Endothelial cell of umbilical vein (primary cell): ENCODE measurements around the gene NSA2. TPM values are rescaled to one million over a fixed set of nuclear protein-coding genes. Genes with fewer than 3 reads are reported as not detected.
A peak's percentile ranks its signal among the peaks of the same experiment; 100 is the strongest.

ENCODE experiments used
- BruUV-seq: library from RNA; stranded (reverse); fragments of 400-500 nt; replicated peaks from 2 replicates; lab custom pipeline; 2021; lab: Mats Ljungman, UMichigan
- CTCF ChIA-PET: fragments of 300-600, 350-600 bp; sonication (Branson Sonifier 250); formaldehyde crosslinking; loops from one replicate; lab custom pipeline; 2021; ENCODE audit warnings: antibody characterized with exemption, inconsistent platforms; lab: Charles Lee
- POLR2A ChIA-PET: fragments of 300-600, 350-600 bp; sonication (Branson Sonifier 250); formaldehyde crosslinking; loops from one replicate; lab custom pipeline; 2021; ENCODE audit warnings: antibody characterized with exemption, inconsistent platforms; lab: Charles Lee
- DNase-seq: peaks from one replicate; pipeline ENCODE4 v3.0.0-alpha.2; 2011; ENCODE audit warnings: low read depth, low spot score
- FAIRE-seq: peaks from 2 replicates; lab custom pipeline; 2011; peaks lifted over from hg19 to GRCh38; lab: Jason Lieb, UNC
- H2AFZ ChIP-seq: 2 replicates; pipeline ENCODE4 v1.6.0; 2012; ENCODE audit warnings: low read depth, low read length, control low read depth, inconsistent platforms
- H3K27ac ChIP-seq: 2 replicates; pipeline ENCODE4 v1.5.1; 2011; ENCODE audit warnings: low read depth, mild to moderate bottlenecking, control low read depth, low read length, moderate library complexity; ENCODE audit not compliant: insufficient read depth
- H3K27me3 ChIP-seq, 2 experiments: 2 replicates each; pipeline versions ENCODE4 v1.6.0 to v1.6.1; 2011; ENCODE audit warnings: low read length in 2 of 2, mixed read lengths in 1 of 2; ENCODE audit not compliant: control insufficient read depth in 2 of 2, insufficient read depth in 2 of 2
- H3K36me3 ChIP-seq, 2 experiments: 2 replicates in 1 of 2; 3 replicates in 1 of 2; pipeline ENCODE4 v1.5.1; 2011; ENCODE audit warnings: low read length in 2 of 2, mild to moderate bottlenecking in 1 of 2, moderate library complexity in 1 of 2; ENCODE audit not compliant: control insufficient read depth in 2 of 2, insufficient read depth in 2 of 2; ENCODE audit errors: extremely low read depth in 1 of 2
- H3K4me1 ChIP-seq: 3 replicates; pipeline ENCODE4 v1.5.1; 2011; ENCODE audit warnings: mild to moderate bottlenecking, low read length; ENCODE audit not compliant: control insufficient read depth, insufficient read depth; ENCODE audit errors: extremely low read depth
- H3K4me2 ChIP-seq: 2 replicates; pipeline ENCODE4 v1.6.1; 2011; ENCODE audit warnings: low read length, control low read depth, mixed read lengths; ENCODE audit not compliant: insufficient read depth
- H3K4me3 ChIP-seq, 3 experiments: fragments of 200-600 bp in 1 of 3; sonication (generic), shearing (Covaris generic) in 1 of 3; replicated peaks in 1 of 3; 2 replicates each; pipeline ENCODE4 v1.5.1; 2011 to 2016; ENCODE audit warnings: control low read depth in 3 of 3, low read length in 3 of 3, mild to moderate bottlenecking in 2 of 3, inconsistent platforms in 1 of 3, low read depth in 1 of 3, moderate library complexity in 1 of 3; ENCODE audit not compliant: insufficient read depth in 1 of 3
- H3K79me2 ChIP-seq: 2 replicates; pipeline ENCODE4 v1.6.0; 2012; ENCODE audit warnings: low read length, inconsistent platforms; ENCODE audit not compliant: control insufficient read depth, insufficient read depth
- H3K9ac ChIP-seq: replicated peaks from 2 replicates; pipeline ENCODE3; 2011; ENCODE audit warnings: low read length, control low read depth; ENCODE audit not compliant: insufficient read depth; ENCODE audit errors: extremely low read depth
- H3K9me1 ChIP-seq: replicated peaks from 3 replicates; pipeline ENCODE4 v1.6.0; 2011; ENCODE audit warnings: mild to moderate bottlenecking, low read length; ENCODE audit not compliant: control insufficient read depth, insufficient read depth; ENCODE audit errors: extremely low read depth
- H3K9me3 ChIP-seq: replicated peaks from 2 replicates; pipeline ENCODE4 v1.5.1; 2012; ENCODE audit warnings: low read length, inconsistent platforms; ENCODE audit not compliant: control insufficient read depth, insufficient read depth
- H4K20me1 ChIP-seq: replicated peaks from 2 replicates; pipeline ENCODE3; 2011; ENCODE audit warnings: mild to moderate bottlenecking, low read length; ENCODE audit not compliant: control insufficient read depth, insufficient read depth; ENCODE audit errors: extremely low read depth
- EZH2 ChIP-seq: IDR thresholded peaks from 2 replicates; pipeline ENCODE4 v1.6.1; 2012; ENCODE audit warnings: borderline replicate concordance, low read depth, mild to moderate bottlenecking, moderate library complexity, low read length, inconsistent platforms; ENCODE audit not compliant: severe bottlenecking
- FOS ChIP-seq: IDR thresholded peaks from 2 replicates; pipeline ENCODE4 v1.6.1; 2011; ENCODE audit warnings: mild to moderate bottlenecking, low read length, moderate library complexity, borderline replicate concordance; ENCODE audit not compliant: insufficient read depth
- POLR2A ChIP-seq: IDR thresholded peaks from 2 replicates; pipeline ENCODE4 v1.6.1; 2012; ENCODE audit warnings: low read depth, mild to moderate bottlenecking, control low read depth, low read length
- POLR2AphosphoS5 ChIP-seq: IDR thresholded peaks from 2 replicates; pipeline ENCODE4 v1.6.1; 2012; ENCODE audit warnings: low read depth, mild to moderate bottlenecking, control low read depth, low read length, moderate library complexity; ENCODE audit not compliant: insufficient read depth
- dilution Hi-C: fragments of 300-500 bp; cut with MboI; formaldehyde crosslinking; loops from one replicate; pipeline ENCODE4 v1.15.0; 2019; ENCODE audit warnings: low sequenced_read_pairs; ENCODE audit not compliant: extremely low pct_ligation_motif_present
- intact Hi-C: fragments of 100-400 bp; cut with micrococcal nuclease; formaldehyde crosslinking; loops from one replicate; pipeline ENCODE4 v1.10.0; 2022
- polyA plus RNA-seq, 4 experiments: library from polyadenylated mRNA; depleted of rRNA in 3 of 4; stranded (reverse) in 3 of 4; unstranded in 1 of 4; fragments of >200 nt; gene quantifications; 2 replicates each; pipeline versions ENCODE4 v1.2.1 to v1.2.3, GENCODE V29; 2011 to 2012; ENCODE audit warnings: missing spikeins in 1 of 4
- total RNA-seq: library from RNA; stranded (reverse); gene quantifications from 2 replicates; pipeline ENCODE4 v1.2.3, GENCODE V29; 2021

NSA2 gene
- total and polyA plus RNA-seq, 2 donors (not counting 3 experiments of a cell fraction or from before 2014, with no cell fraction given): 20.7 to 73.8 TPM

DNA sequence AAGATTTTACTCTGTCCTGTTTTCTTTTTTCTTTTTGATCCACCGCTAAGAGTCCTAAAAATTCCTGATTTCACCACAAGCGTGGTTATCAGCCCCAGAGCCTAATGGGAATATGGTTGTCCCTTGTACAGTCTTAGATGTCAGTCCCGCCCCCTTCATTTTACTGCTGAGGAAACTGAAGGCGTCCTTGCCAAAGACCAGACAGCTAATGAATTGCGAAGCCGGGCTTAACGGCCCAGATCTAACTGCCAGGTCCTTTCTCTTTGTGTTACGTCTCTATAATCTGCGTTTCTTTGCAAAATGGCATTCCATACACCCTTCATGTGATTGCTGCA lies 497 bp downstream of the NSA2 start:
- ChIA-PET CTCF (interaction anchor here (1.0 to 1.2 kb wide), 2 partner anchors 28 to 136 kb away, joined by 3 read pairs; no protein-coding TSS in a partner anchor), POLR2A (no interaction called here)
- Histone ChIP-seq H3K4me3 (peak overlapping the region; percentile 73 to 98 (median 86)), H3K9ac (peak overlapping the region; percentile 68), H2AFZ (peak overlapping the region; percentile 86), H4K20me1 (no peaks in the 10 kb centered on the region), H3K4me1 (peaks cover 17% of the 10 kb centered on the region), H3K36me3 (peaks cover 0 to 7% of the 10 kb centered on the region in 2 experiments), H3K4me2 (peak overlapping the region; percentile 96), H3K27me3 (no peaks in the 10 kb centered on the region), H3K9me3 (no peaks in the 10 kb centered on the region), H3K27ac (peak overlapping the region; percentile 2), H3K9me1 (no peaks in the 10 kb centered on the region), H3K79me2 (peaks cover 35% of the 10 kb centered on the region)
- DNase-seq (no peak), FAIRE-seq (no peak)
- intact Hi-C loops (loop anchor here (2.0 kb wide), 2 partner anchors 569 to 1489 kb away; partner anchors contain the start of gene HMGCR), dilution Hi-C loops (no loop called here)
- TSS peak; percentile 76 for BruUV-seq
- no peak for TF ChIP-seq FOS
- no peak for TF ChIP-seq POLR2A

DNA sequence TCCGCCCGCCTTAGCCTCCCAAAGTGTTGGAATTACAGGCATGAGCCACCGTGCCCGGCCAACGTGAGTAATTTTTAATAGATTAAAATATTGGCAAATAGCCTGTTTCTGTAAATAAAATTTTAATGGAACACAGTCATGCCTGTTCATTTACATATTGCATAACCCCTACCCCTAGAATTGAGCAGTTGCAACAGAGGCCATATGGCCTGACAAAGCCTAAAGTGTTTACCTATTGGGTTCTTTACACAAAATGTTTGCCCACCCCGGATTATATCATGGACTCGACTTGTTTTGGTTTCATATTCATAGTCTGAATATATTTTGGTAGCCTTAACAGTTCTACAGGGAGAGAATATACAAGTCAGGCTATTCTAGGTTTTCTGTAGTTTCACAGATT lies 5.3 kb downstream of the NSA2 start:
- H3K27me3 ChIP-seq: no peaks in the 10 kb centered on the region
- no peak overlapping the region for H3K27ac ChIP-seq
- TF ChIP-seq FOS: no peak
- TF ChIP-seq EZH2: no peak
- TF ChIP-seq POLR2AphosphoS5: no peak
- no peak for DNase-seq
- ChIA-PET POLR2A (no interaction called here), CTCF (no interaction called here)
- dilution Hi-C loops: no loop called here
- H3K79me2 ChIP-seq: peaks cover 10% of the 10 kb centered on the region
- no peak overlapping the region for H3K4me3 ChIP-seq
- peaks cover 1 to 12% of the 10 kb centered on the region in 2 experiments for H3K36me3 ChIP-seq
- FAIRE-seq: no peak
- H3K9ac ChIP-seq: no peak overlapping the region
- H2AFZ ChIP-seq: no peak overlapping the region
- no peak overlapping the region for H3K4me2 ChIP-seq
- no TSS peak for BruUV-seq
- no peaks in the 10 kb centered on the region for H3K9me3 ChIP-seq
- H4K20me1 ChIP-seq: no peaks in the 10 kb centered on the region
- intact Hi-C loops: no loop called here
- peaks cover 8% of the 10 kb centered on the region for H3K4me1 ChIP-seq
- H3K9me1 ChIP-seq: no peaks in the 10 kb centered on the region
